Suprapubic skin (tissue), 4 donors: ENCODE results near the gene DMXL1.
"Not testable (repeated sequence)": the region's sequence is repeated elsewhere in the genome, so short reads cannot be mapped to it uniquely, and the experiment has no call there.

Experiments
- CTCF ChIP-seq, 2 donors: fragments of 200-600 bp in 1 of 2; fragments of 450-650 bp in 1 of 2; sonication (generic) in 1 of 2; IDR thresholded peaks; one replicate each; pipeline ENCODE4 v1.5.1; 2016 to 2019; ENCODE audit warnings: antibody characterized with exemption in 2 of 2, mild to moderate bottlenecking in 1 of 2, moderate library complexity in 1 of 2
- POLR2A ChIP-seq, 2 donors: fragments of 450-650 bp; IDR thresholded peaks; one replicate each; pipeline ENCODE4 v1.6.1; 2017; ENCODE audit warnings: antibody characterized with exemption in 2 of 2, mild to moderate bottlenecking in 2 of 2, moderate library complexity in 2 of 2
- POLR2AphosphoS5 ChIP-seq, 3 donors: sonication (generic); formaldehyde crosslinking; IDR thresholded peaks; one replicate each; pipeline ENCODE4 v1.6.1; 2017; ENCODE audit warnings: antibody characterized with exemption in 3 of 3

GRCh38 chr5:119122474-119122873, 51.6 kb downstream of the DMXL1 start:
- TF ChIP-seq CTCF, POLR2A, POLR2AphosphoS5 (IDR thresholded peaks at IDR 0.05): not testable (repeated sequence)
